Measurements from ENCODE around the gene EID3.

The EID3 gene

DNA sequence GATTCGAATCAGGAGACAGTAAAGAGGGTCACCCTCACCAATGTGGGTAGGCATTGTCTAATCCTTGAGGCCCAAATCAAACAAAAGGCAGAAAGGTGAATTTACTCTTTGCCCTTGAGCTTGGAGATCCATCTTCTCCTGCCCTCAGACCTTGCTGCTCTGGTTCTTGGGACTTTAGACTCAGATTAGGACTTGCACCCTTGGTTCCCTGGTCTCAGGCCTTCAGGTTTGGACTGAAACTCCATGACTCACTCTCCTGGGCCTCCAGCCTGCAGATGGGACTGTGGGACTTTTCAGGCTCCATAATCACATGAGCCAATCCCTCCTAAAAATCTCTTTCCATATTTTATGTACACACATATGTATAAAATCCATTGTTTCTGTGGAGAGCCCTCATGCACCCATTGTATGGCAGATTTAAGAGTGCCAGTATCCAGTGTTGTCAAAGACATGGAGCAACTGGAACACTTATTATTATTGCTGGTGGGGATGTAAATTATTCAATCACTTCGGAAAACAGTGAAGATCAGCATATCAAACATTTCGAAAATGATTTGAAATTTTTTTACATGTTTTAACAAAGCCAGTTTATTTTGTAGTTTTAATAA, 48.7 kb downstream of the EID3 start:
- peaks cover 22 to 69% of the 10 kb centered on the region in 2 donors for H3K36me3 ChIP-seq (replicated peaks in 1 of 2; ENCODE audit: control insufficient read depth in 2 of 2, insufficient read depth in 2 of 2, low read length in 2 of 2)
- no peak overlapping the region for H3K4ac ChIP-seq (ENCODE audit: low read length)
- no peak overlapping the region for H2BK5ac ChIP-seq (ENCODE audit: low read length)
- H4K91ac ChIP-seq (ENCODE audit: low read depth, low read length, poor library complexity) = no peak overlapping the region
- no peak overlapping the region for H2AFZ ChIP-seq (ENCODE audit: low read length)
- no peak overlapping the region for H2BK12ac ChIP-seq (ENCODE audit: low read length)
- H2AK5ac ChIP-seq (ENCODE audit: low read depth, low read length) = no peak overlapping the region
- H3K27ac ChIP-seq (replicated peaks; ENCODE audit: low read length) = no peak overlapping the region
- no peaks in the 10 kb centered on the region for H3K79me1 ChIP-seq (ENCODE audit: low read depth, low read length)
- no peak overlapping the region for H3K9ac ChIP-seq (ENCODE audit: low read depth, low read length, poor library complexity)
- H3K4me1 ChIP-seq (ENCODE audit: control insufficient read depth in 2 of 2, insufficient read depth in 1 of 2, low read depth in 1 of 2, low read length in 2 of 2) = no peaks in the 10 kb centered on the region
- no peak overlapping the region for H3K18ac ChIP-seq (ENCODE audit: low read length)
- H3K27me3 ChIP-seq (ENCODE audit: control insufficient read depth in 3 of 3, insufficient read depth in 3 of 3, low read depth in 1 of 3, low read length in 3 of 3) = no peaks in the 10 kb centered on the region
- no peaks in the 10 kb centered on the region for H3K9me3 ChIP-seq (replicated peaks in 1 of 2; ENCODE audit: control insufficient read depth in 2 of 2, insufficient read depth in 1 of 2, low read depth in 1 of 2, low read length in 2 of 2)
- no peak overlapping the region for H3K14ac ChIP-seq (ENCODE audit: low read length)
- H2BK120ac ChIP-seq (ENCODE audit: low read depth, low read length) = no peak overlapping the region
- H3K23ac ChIP-seq (ENCODE audit: low read depth, low read length, poor library complexity) = no peak overlapping the region
- H2BK15ac ChIP-seq (ENCODE audit: low read length) = no peak overlapping the region
- H3K4me2 ChIP-seq (ENCODE audit: insufficient read depth, low read length, poor library complexity, severe bottlenecking) = no peak overlapping the region
- WGBS, 2 donors (ENCODE audit: extremely low coverage in 2 of 2, insufficient read length in 2 of 2, insufficient replicate concordance in 1 of 2) = no CpG with 5 or more reads among the region's 3 CpGs
- no peak overlapping the region for H4K8ac ChIP-seq (ENCODE audit: low read depth, low read length)
- no peak overlapping the region for H3K4me3 ChIP-seq (ENCODE audit: low read length in 2 of 2)
- DNase-seq (ENCODE audit: low spot score) = no peak

DNA sequence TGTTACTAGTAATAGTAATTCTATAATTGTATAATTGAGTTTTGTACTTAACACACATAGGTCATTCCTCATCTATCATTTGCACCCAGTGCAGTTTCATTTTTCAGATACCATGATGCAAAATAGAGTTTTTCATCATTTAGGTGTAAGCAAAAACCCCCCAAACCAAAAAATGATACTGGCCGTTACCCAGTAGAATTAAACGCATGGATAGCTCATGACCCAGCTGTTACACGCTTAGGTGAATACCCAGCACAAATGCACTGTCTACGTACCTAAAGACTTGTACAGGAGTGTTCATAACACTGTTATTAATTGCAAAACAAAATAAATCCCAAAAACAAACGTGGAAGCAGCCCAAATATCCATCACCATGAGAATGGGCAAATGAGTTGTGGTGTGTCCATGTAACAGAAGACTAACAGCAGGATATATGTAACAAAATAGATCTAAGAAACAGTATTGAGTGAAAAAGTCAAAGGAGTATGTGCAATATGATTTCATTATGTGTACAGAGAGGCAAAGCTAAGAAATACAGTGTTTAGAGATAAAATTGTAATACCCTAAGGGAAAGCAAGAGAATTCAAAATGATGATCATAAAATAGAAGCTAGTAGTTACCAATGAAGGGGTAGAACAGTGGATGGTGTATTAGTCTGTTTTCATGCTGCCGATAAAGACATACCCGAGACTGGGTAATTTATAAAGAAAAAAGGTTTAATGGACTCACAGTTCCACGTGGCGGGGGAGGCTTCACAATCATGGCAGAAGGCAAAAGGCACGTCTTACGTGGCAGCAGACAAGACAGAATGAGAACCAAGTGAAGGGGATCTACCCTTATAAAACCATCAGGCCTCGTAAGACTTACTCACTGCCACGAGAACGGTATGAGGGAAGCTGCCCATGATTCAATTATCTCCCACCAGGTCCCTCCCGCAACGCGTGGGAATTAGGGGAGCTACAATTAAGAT, 49.8 kb downstream of the EID3 start:
- no peak overlapping the region for H4K91ac ChIP-seq (ENCODE audit: low read depth, low read length, poor library complexity)
- H3K36me3 ChIP-seq (replicated peaks in 1 of 2; ENCODE audit: control insufficient read depth in 2 of 2, insufficient read depth in 2 of 2, low read length in 2 of 2) = peaks cover 16 to 58% of the 10 kb centered on the region in 2 donors
- H3K9ac ChIP-seq (ENCODE audit: low read depth, low read length, poor library complexity) = no peak overlapping the region
- no peak overlapping the region for H3K18ac ChIP-seq (ENCODE audit: low read length)
- no peak overlapping the region for H2BK120ac ChIP-seq (ENCODE audit: low read depth, low read length)
- H3K4me1 ChIP-seq (ENCODE audit: control insufficient read depth in 2 of 2, insufficient read depth in 1 of 2, low read depth in 1 of 2, low read length in 2 of 2) = no peaks in the 10 kb centered on the region
- H2AK5ac ChIP-seq (ENCODE audit: low read depth, low read length) = no peak overlapping the region
- H3K27ac ChIP-seq (replicated peaks; ENCODE audit: low read length) = no peak overlapping the region
- H2BK15ac ChIP-seq (ENCODE audit: low read length) = no peak overlapping the region
- no CpG with 5 or more reads among the region's 17 CpGs for WGBS, 2 donors (ENCODE audit: extremely low coverage in 2 of 2, insufficient read length in 2 of 2, insufficient replicate concordance in 1 of 2)
- H3K9me3 ChIP-seq (replicated peaks in 1 of 2; ENCODE audit: control insufficient read depth in 2 of 2, insufficient read depth in 1 of 2, low read depth in 1 of 2, low read length in 2 of 2) = no peaks in the 10 kb centered on the region
- no peak overlapping the region for H3K4ac ChIP-seq (ENCODE audit: low read length)
- H3K79me1 ChIP-seq (ENCODE audit: low read depth, low read length) = no peaks in the 10 kb centered on the region
- no peak for DNase-seq (ENCODE audit: low spot score)
- H2BK5ac ChIP-seq (ENCODE audit: low read length) = no peak overlapping the region
- no peak overlapping the region for H4K8ac ChIP-seq (ENCODE audit: low read depth, low read length)
- H3K23ac ChIP-seq (ENCODE audit: low read depth, low read length, poor library complexity) = no peak overlapping the region
- H3K4me2 ChIP-seq (ENCODE audit: insufficient read depth, low read length, poor library complexity, severe bottlenecking) = no peak overlapping the region
- no peaks in the 10 kb centered on the region for H3K27me3 ChIP-seq (ENCODE audit: control insufficient read depth in 3 of 3, insufficient read depth in 3 of 3, low read depth in 1 of 3, low read length in 3 of 3)
- H2AFZ ChIP-seq (ENCODE audit: low read length) = no peak overlapping the region
- no peak overlapping the region for H2BK12ac ChIP-seq (ENCODE audit: low read length)
- H3K4me3 ChIP-seq (ENCODE audit: low read length in 2 of 2) = no peak overlapping the region
- no peak overlapping the region for H3K14ac ChIP-seq (ENCODE audit: low read length)

DNA sequence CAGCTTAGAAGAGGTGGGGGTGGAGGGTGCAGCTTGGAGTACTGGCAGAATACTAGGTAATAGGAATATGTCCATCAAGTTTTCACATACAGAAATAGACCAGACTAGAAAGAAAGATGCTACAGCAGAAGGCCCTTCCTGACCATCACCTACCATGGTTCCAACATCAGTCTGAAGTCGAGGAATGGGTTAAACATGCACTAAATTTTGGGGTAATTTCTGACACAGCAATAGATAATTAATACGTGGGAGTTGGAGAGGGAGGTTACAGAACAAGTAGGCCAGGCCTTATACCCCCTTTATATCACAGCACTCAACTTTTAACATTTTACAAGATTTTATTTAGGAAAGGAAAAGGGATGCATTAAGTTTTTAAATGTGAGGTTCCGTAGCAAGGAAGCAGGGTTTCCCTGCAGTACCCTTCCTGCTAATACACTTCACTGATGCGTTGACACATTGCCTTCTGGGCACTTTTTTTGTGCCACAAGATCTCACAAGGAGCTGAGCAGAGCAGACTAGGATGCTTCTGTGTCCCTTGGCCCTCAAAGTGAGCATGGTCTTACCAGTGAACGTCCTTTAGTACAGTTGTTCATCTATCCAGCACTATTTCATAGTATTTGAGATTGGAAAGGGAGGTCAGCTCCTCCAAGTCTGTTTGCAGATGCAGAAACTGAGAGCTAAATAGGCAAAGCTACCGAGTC, 50.8 kb downstream of the EID3 start:
- Histone ChIP-seq H3K4me1 (ENCODE audit: control insufficient read depth in 2 of 2, insufficient read depth in 1 of 2, low read depth in 1 of 2, low read length in 2 of 2) (no peaks in the 10 kb centered on the region), H4K91ac (ENCODE audit: low read depth, low read length, poor library complexity) (no peak overlapping the region), H3K18ac (ENCODE audit: low read length) (no peak overlapping the region), H2AFZ (ENCODE audit: low read length) (no peak overlapping the region), H2BK5ac (ENCODE audit: low read length) (no peak overlapping the region), H3K9me3 (replicated peaks in 1 of 2; ENCODE audit: control insufficient read depth in 2 of 2, insufficient read depth in 1 of 2, low read depth in 1 of 2, low read length in 2 of 2) (no peaks in the 10 kb centered on the region), H3K23ac (ENCODE audit: low read depth, low read length, poor library complexity) (no peak overlapping the region), H2BK12ac (ENCODE audit: low read length) (no peak overlapping the region), H3K36me3 (replicated peaks in 1 of 2; ENCODE audit: control insufficient read depth in 2 of 2, insufficient read depth in 2 of 2, low read length in 2 of 2) (peaks cover 12 to 47% of the 10 kb centered on the region in 2 donors), H3K4me2 (ENCODE audit: insufficient read depth, low read length, poor library complexity, severe bottlenecking) (no peak overlapping the region), H3K27ac (replicated peaks; ENCODE audit: low read length) (no peak overlapping the region), H3K4ac (ENCODE audit: low read length) (no peak overlapping the region), H3K27me3 (ENCODE audit: control insufficient read depth in 3 of 3, insufficient read depth in 3 of 3, low read depth in 1 of 3, low read length in 3 of 3) (no peaks in the 10 kb centered on the region), H2BK15ac (ENCODE audit: low read length) (no peak overlapping the region), H2BK120ac (ENCODE audit: low read depth, low read length) (no peak overlapping the region), H2AK5ac (ENCODE audit: low read depth, low read length) (no peak overlapping the region), H3K14ac (ENCODE audit: low read length) (no peak overlapping the region), H3K79me1 (ENCODE audit: low read depth, low read length) (no peaks in the 10 kb centered on the region), H4K8ac (ENCODE audit: low read depth, low read length) (no peak overlapping the region), H3K4me3 (ENCODE audit: low read length in 2 of 2) (no peak overlapping the region), H3K9ac (ENCODE audit: low read depth, low read length, poor library complexity) (no peak overlapping the region)
- DNase-seq (ENCODE audit: low spot score) = no peak
- no CpG with 5 or more reads among the region's 6 CpGs for WGBS, 2 donors (ENCODE audit: extremely low coverage in 2 of 2, insufficient read length in 2 of 2, insufficient replicate concordance in 1 of 2)
